GM21390 (cell line): Measurements from ENCODE around the gene TRIM34.
"Not testable (repeated sequence)": the region's sequence is repeated elsewhere in the genome, so short reads cannot be mapped to it uniquely, and the experiment has no call there.

Experiments used
- ATAC-seq: cut with Tn5 transposase; IDR thresholded peaks from one replicate; pipeline ENCODE4 v1.9.1; 2021; ENCODE audit not compliant: unreplicated experiment

Gene TRIM34

DNA sequence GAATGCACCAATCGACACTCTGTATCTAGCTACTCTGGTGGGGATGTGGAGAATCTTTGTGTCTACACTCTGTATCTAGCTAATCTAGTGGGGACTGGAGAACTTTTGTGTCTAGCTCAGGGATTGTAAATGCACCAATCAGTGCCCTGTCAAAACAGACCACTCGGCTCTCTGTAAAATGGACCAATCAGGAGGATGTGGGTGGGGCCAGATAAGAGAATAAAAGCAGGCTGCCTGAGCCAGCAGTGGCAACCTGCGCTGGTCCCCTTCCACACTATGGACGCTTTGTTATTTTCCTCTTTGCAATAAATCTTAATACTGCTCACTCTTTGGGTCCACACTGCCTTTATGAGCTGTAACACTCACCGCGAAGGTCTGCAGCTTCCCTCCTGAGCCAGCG, 58.8 kb downstream of the TRIM34 start:
- ATAC-seq = not testable (repeated sequence)

- ATAC-seq = peak; percentile 12
Observed at GRCh38 chr11:5684036-5684645, 59.3 kb downstream of the TRIM34 start.

GRCh38 chr11:5684646-5685362, 60.0 kb downstream of the TRIM34 start, which contains the start of gene TRIM5:
Gene TRIM5, minus strand, starts transcription at chr11:5685074. Its CDS starts 4,897 bp downstream, at chr11:5680177.
- ATAC-seq = peak; percentile 75

DNA sequence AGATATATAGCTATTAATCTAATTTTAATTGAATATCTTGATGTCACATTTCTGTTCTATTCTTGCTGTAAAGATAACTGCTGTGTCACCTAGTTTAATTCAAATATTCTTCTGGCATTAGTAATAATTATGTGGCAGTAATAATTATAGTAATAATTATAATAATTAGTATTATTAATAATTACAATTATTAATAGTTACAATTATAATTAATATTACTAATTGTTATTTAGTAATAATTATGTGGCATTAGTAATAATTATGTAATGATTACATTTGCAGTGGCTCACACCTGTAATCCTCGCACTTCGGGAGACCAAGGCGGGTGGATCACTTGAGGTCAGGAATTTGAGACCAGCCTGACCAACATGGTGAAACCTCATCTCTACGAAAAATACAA, 61.6 kb downstream of the TRIM34 start:
- ATAC-seq = no peak

DNA sequence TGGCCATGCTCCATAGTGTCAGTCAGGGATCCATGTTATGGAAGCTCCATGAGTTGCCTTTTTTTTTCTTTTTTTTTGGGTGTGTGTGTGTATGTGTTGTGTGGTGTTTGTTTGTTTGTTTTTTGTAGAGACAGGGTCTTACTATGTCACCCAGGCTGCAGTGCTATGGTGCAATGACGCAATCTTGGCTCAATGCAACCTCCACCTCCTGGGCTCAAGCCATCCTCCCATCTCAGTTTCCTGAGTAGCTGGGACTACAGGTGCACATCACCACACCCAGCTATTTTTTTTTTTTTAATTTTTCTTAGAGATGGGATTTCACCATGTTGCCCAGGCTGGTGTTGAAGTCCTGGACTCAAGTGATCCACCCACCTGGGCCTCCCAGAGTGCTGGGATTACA, 63.7 kb downstream of the TRIM34 start:
- ATAC-seq = no peak

- ATAC-seq = peak; percentile 71
Observed at GRCh38 chr11:5689551-5689983, 64.8 kb downstream of the TRIM34 start, which contains the start of gene TRIM22. Gene TRIM22, plus strand, starts transcription at chr11:5689790. Its CDS starts 6,443 bp downstream, at chr11:5696233.

DNA sequence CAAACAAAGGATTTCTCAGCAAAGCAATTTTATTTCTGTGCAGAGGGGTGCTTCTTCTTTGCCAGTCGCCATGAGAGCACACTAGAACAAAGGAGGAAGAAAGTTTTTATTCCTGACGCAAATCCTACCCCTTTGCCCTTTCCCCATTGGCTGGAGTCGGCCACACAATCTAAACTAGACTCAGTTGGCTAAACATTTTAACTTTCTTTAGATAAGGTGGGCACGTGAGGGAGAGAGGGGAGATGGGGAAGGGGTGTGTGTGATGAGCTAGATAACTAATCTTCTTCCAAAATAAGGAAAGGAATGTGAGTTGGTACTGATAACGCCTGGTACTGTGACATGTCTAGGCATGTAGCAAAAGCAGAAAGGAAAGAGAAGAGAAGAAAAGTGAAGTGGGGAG, 65.4 kb downstream of the TRIM34 start:
- ATAC-seq = no peak

DNA sequence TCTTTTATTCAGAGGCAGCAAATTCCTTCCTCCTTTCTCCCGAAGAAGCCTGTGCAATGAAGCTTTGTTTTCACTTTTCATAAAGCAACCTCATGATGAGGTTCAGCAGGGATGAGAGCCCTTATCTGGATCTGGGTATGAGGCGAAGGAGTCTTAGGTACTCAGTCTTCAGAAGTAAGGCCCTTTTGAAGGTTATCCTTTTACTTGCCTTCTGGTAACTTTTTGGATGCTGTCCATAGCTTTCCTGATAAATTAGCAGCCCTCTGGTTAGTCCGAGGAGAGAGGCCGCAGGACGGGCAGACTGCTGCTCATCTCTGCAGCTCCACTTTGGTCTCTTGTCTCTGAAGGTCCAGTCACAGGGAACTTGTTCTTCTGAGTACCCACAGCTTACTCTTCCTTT, 65.9 kb downstream of the TRIM34 start:
- ATAC-seq = no peak

GRCh38 chr11:5691238-5691963, 66.6 kb downstream of the TRIM34 start:
- not testable (repeated sequence) for ATAC-seq

DNA sequence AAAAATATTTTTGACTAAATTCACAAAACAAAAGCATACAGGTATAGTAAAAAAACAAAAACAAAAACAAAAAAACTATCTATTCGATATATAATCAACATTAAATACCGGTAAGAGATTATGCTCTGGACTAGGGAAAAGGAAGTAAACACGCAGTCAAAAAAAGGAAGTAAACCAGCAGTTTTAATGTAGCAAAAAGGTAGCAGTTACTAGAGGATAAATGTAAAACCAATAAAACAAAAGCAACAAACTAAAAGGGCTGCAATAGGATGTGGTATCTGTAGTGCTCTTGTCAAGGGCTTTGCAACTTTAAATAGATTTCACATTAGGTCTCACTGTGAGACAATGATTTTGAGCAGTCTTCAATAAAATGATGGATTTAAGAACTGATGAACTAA, 67.2 kb downstream of the TRIM34 start:
- no peak for ATAC-seq
